GM19099 (cell line): Measurements from ENCODE around the gene ART3.

Experiments
- POLR2A ChIP-seq: IDR thresholded peaks from 3 replicates; pipeline ENCODE4 v1.6.1; 2011; ENCODE audit warnings: low read depth; ENCODE audit not compliant: insufficient read length; ENCODE audit errors: extremely low read depth

ART3 gene

DNA sequence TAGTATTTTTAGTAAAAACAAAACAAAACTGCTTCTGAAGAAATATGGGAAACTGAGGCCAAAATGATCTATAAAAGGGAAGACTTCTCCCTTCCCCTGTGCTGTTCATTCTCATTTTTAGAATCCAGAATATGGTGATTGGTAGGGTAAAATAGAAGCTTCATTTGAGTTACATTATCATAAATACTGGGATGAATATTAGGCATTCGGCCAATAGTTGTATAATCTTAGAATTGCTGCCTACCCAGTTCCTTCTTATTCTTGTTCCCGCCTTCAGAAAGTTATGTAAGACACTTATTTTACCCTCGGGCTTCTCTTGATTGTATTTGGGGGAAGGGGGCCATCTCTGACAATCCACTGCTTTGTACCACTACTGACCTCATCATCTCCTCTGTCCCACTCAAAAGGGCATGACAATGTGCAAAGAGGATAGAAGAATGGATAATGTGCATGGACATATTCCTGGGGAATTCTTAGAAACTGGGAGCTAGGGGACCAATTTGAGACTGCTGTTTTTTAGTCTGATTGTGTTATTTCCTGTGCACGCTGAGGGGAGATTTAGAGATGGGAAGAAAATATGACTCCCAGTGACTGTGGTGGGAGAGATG lies 588 bp downstream of the ART3 start:
- TF ChIP-seq POLR2A = no peak

DNA sequence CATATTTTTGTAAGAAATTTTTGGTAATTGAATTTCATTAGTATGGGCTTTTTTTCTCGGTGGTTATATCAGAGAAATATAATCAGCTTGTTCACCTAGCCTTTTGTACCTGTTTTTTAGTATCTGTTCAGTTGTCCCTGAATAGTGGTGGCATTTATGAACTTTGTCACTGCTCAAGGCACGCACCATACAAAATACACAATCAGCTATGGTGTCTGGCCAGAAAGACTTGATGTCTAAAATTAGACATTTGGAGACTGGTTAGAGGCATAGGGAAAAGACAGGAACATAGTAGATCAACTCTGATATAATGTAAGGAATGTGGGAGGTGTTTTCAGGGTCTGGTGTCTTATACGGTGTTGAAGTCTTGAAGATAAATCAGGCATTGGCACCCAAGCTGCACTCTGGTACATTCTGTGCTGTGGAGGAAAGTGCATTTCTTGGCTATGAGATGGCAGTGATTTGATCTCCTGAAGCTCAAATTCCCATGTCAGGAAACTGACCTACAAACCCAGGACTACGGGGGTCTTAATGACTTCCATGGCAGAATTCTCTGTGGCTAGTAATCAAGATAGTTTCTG lies 3.6 kb downstream of the ART3 start:
- TF ChIP-seq POLR2A = no peak

- TF ChIP-seq POLR2A = no peak
Measured at GRCh38 chr4:76083386-76083988, 9.0 kb downstream of the ART3 start.

- TF ChIP-seq POLR2A = no peak
Measured at GRCh38 chr4:76084542-76084941, 10.0 kb downstream of the ART3 start.

DNA sequence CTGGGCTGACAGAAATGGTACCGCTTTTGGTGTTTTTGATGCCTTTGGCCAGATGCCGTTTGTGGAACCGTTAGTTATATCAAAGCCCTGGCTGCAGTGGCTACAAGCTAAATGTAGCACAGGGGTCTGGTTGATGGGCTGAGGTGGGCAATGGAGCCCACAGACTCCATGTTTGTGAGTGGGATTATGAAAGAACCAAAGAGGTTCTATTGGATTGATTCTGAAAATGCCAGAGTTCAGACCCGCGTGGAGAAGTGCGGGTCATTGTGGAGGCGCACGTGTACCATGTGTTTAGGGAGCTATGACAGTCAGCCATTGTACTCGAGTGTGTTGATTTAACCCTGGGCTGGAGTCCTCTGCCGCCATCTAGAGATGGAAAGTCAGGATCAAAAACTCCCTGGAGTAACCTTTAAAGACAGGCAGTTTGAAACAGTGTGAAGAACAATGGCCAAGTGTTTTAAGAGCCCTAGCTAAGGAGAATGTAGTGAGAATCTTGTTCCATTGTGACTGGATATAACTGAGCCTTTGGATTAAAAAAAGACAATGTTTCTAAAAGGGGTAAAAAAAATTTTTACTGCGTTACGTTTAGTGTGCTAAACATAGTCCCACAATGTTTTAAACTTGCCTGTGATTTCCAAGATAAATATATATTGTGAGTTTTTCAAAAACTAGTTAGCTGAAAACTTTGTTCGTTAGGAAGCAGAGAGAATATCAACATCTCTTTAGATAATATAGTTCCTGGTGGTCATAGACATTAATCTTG lies 12.7 kb downstream of the ART3 start:
- TF ChIP-seq POLR2A = no peak

DNA sequence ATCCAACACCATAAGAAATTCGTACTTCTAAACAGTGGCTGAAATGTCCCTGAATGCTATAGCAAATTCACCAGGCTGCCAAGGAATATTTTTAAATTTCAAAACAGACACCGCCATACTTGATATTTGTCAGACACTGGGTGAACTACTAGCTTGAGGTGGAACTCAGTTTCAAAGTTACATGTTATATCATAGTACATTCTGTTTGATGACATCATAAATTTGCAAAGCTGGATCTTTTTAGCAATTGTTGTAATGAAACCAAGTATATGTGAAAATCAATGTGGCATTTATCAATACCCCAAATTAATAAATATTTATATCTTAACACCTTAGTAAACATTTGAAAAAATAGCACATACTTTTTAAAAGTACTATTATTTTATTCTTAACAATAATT lies 14.2 kb downstream of the ART3 start:
- no peak for TF ChIP-seq POLR2A

DNA sequence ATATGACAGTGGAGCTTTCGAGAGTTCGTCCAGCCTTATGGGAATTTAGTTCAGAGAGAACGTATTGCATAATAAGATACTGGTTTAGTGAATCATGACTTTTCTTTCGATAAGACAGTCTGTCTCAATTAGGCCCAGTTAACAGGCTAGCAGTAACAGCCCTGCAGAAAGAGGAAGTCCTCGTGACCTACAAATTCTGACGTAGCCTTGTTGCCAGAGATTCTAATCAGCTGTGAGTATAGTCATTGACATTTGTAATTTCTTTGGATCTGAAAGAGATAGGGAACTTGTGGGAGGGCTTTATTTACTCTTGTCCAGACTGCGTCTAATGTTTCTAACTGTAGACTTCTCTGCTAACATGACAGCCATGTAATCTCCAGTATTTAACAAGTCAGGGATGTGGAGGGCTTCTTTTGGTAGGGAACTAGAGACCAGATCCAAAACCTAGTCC lies 15.8 kb downstream of the ART3 start:
- TF ChIP-seq POLR2A = no peak

DNA sequence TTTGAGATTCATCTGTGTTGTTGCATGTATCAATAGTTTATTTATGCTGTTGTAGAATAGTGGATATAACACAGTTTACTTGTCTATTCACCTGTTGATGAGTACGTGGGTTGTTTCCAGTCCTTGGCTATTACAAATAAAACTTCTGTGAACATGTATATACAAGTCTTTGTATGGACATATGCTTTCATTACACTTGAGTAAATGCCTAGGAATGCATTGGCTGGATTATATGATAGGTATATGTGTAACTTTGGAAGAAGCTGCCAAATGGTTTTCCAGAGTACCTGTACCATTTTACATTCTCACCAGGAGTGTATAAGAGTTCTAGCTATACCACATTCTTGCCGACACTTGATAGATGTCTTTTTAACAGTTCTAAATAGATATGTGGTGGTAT lies 16.5 kb downstream of the ART3 start:
- TF ChIP-seq POLR2A = no peak

DNA sequence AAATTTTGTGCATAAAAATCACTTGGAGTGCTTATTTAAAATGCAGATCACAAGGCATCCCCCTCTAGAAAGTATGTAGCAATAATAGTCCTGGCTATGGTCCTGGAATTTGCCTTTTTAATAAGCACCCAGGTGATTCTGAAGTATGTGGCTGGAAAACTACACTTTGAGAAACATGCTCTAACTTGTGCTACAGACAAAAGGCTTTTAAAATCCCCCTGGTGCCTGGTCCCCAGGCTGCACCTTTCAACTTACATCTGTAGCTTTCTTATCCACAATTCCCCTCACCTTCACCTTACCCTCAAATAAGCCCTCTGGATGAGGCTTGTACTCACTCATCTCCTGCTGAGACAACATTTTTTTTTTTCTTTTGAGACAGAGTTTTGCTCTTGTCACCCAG lies 21.1 kb downstream of the ART3 start:
- TF ChIP-seq POLR2A = no peak

DNA sequence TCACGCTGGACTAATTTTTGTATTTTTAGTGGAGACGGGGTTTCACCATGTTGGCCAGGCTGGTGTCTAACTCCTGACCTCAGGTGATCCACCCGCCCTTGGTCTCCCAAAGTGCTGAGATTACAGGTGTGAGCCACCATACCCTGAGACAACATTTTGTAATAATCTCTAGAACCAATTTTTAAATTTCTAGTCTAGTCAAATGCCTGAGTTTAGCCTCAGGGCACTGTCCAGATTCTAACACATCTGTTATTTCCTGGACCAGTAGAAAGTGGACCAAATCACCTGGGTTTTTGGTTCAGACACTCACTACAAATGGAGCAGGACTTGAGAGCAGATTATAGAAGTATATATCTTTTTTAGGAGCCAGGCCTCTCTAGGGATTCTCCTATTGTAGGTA lies 21.6 kb downstream of the ART3 start:
- no peak for TF ChIP-seq POLR2A

DNA sequence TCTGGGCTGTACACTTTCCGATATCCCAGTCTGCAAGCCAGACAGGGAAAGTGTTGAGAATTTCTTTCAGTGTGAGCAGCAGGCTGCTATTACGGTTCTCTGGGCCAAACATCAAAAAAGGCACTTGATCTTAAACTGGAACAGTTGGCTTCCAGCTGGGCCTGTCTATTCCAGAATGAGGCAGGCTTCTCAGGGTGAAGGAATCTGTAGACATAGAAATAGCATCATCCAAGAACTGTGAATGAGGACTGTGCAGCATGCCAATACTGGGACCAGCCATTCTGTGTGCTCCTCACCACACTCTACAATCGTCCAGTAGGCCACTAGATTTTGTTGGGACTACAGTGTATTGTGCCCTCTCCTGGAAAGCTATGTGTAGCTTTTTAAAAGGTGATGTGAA lies 31.1 kb downstream of the ART3 start:
- no peak for TF ChIP-seq POLR2A

GRCh38 chr4:76106442-76106841 lies 31.9 kb downstream of the ART3 start:
- no peak for TF ChIP-seq POLR2A

- no peak for TF ChIP-seq POLR2A
Measured at GRCh38 chr4:76108467-76109181, 34.1 kb downstream of the ART3 start.

DNA sequence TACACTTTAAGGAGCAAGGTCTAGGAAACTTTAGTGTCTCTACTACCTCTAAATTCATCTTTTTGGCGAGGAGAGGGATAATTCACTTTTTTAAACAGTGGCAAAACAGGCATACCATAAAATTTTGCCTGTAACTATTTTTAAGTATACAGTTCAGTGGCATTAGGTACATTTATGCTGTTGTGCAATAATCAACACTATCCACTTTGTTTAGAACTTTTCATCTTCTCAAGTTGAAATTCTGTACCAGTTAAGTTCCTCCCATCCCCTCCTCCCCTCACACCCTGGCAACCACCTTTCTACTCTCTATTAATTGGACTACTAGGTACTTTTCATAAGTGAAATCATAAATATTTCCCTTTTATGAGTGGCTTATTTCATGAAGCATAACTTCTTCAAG lies 42.3 kb downstream of the ART3 start:
- TF ChIP-seq POLR2A = no peak

DNA sequence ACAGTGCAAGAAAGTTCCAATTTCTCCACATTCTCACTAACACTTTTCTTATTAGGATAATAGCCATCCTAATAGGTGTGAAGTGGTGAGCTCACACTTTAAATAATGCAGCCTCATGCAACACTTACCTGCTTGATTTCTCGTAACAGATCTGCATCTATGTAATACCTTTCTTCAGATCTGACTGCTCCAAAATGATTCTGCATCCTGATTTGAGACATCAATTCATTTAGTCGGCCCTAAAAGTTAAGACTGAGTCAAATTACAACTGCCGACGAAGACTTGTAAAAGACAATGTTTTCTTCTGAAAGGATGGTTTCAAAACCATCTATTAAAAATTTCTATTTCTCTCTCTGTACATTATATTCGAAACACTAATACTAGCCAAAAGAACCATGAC lies 43.0 kb downstream of the ART3 start:
- TF ChIP-seq POLR2A = no peak
